ENCODE results near the gene SLC7A14.

Gene SLC7A14

DNA sequence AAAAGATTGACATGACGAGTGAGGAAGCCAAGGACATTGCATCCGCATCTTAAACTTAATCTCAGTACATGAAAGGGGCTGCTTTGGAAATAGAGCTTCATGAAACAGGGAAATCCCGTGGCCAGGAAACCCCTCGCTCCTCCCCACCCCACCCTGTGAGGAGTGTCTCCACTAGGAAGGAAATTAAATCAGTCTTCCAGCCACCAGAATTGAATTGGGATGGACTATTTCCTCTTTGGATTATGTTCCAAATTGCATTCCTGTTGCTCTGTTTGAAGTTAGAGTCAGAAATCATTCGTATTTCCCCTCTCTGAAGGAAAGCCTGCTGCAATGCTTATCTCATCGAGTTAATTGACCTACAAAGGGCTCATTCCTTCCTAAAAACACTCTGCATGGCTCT lies 131.4 kb downstream of the SLC7A14 start:
- POLR2A ChIA-PET, result no interaction called here
- CTCF ChIA-PET, result interaction anchor here (1.3 kb wide), 1 partner anchor 10 kb away, joined by 3 read pairs; no protein-coding TSS in a partner anchor
- DNase-seq (ENCODE audit: extremely low spot score), result no peak
- TF ChIP-seq CTCF (IDR thresholded peaks at IDR 0.05; ENCODE audit: control extremely low read depth, extremely low read depth, low read depth, missing control alignments), result no peak

GRCh38 chr3:170450039-170450438 lies 135.8 kb downstream of the SLC7A14 start:
- ChIA-PET CTCF (interaction anchor here (1.8 to 2.0 kb wide), 2 partner anchors 9 to 12 kb away, joined by 5 read pairs; no protein-coding TSS in a partner anchor), POLR2A (no interaction called here)
- no peak for DNase-seq (ENCODE audit: extremely low spot score)
- no peak for TF ChIP-seq CTCF (IDR thresholded peaks at IDR 0.05; ENCODE audit: control extremely low read depth, extremely low read depth, low read depth, missing control alignments)

- ChIA-PET CTCF (interaction anchor here (1.8 kb wide), 1 partner anchor 11 kb away, joined by 5 read pairs; no protein-coding TSS in a partner anchor), POLR2A (no interaction called here)
- no peak for TF ChIP-seq CTCF (IDR thresholded peaks at IDR 0.05; ENCODE audit: control extremely low read depth, extremely low read depth, low read depth, missing control alignments)
- DNase-seq (ENCODE audit: extremely low spot score), result no peak
These were observed 137.3 kb downstream of the SLC7A14 start for GRCh38 chr3:170448584-170448983.

DNA sequence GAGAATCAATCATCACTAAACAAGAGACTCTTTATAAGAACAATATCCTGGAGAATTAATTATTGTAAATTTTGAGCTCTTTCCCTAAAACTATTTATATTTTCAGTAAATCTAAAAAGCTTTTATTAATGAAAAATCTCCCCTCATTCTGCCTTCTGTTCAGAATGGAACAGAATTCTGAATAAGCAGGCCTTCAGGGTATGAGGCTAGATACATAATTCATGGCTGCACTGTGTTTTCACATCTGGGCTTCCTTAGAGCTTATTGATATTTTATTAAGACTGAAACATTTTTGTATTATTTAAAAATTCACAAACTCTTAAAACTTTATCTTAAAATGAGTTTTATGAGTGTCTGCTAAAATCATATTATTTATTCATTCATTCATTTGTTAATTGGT lies 142.4 kb downstream of the SLC7A14 start:
- POLR2A ChIA-PET, result no interaction called here
- TF ChIP-seq CTCF (IDR thresholded peaks at IDR 0.05; ENCODE audit: control extremely low read depth, extremely low read depth, low read depth, missing control alignments), result no peak
- no peak for DNase-seq (ENCODE audit: extremely low spot score)
- CTCF ChIA-PET, result interaction anchor here (0.8 to 2.1 kb wide), 2 partner anchors 11 to 30 kb away, joined by 4 to 8 read pairs; no protein-coding TSS in a partner anchor

DNA sequence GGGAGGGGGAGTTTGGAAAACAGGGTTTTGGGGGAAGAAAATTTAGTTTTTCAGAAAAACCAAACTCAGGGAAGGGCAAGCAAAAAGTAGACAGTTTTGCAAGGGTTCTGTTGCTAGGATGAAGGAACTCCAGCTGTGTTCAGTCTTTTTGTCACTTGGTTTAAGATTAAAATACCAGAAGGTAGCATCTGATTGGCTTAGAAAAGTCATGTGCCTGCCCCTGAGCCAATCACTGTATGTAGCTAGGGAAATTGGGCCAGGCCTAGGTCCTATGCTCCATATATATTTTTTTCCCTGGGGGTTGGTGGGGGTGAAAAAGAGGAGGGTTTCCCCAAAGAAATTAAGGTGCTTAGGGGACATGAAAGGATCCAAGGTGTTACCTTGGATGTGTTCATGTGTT lies 142.9 kb downstream of the SLC7A14 start:
- CTCF ChIA-PET, result interaction anchor here (0.8 to 2.1 kb wide), 3 partner anchors 10 to 58 kb away, joined by 3 to 8 read pairs (median 4); no protein-coding TSS in a partner anchor
- TF ChIP-seq CTCF (IDR thresholded peaks at IDR 0.05; ENCODE audit: control extremely low read depth, extremely low read depth, low read depth, missing control alignments), result no peak
- POLR2A ChIA-PET, result no interaction called here
- no peak for DNase-seq (ENCODE audit: extremely low spot score)

GRCh38 chr3:170441412-170441811 lies 144.5 kb downstream of the SLC7A14 start:
- no peak for DNase-seq (ENCODE audit: extremely low spot score)
- ChIA-PET CTCF (interaction anchor here (1.5 kb wide), 1 partner anchor 27 kb away, joined by 6 read pairs; no protein-coding TSS in a partner anchor), POLR2A (no interaction called here)
- TF ChIP-seq CTCF (IDR thresholded peaks at IDR 0.05; ENCODE audit: control extremely low read depth, extremely low read depth, low read depth, missing control alignments), result no peak

Data from GM10248 (cell line).